ENCODE measurements around the gene RANBP2. TPM values are rescaled to one million over a fixed set of nuclear protein-coding genes. Genes with fewer than 3 reads are reported as not detected.
"Not testable (repeated sequence)": the region's sequence is repeated elsewhere in the genome, so short reads cannot be mapped to it uniquely, and the experiment has no call there.

RANBP2 gene
- total RNA-seq (10 to 100 TPM; 76.6 to 82.7 TPM), polyA plus RNA-seq (10 to 100 TPM; 13.5 to 15.1 TPM)
- long read RNA-seq, donor 1, partial matches to known transcripts: 36 of 46 reads
- long read RNA-seq, donor 1, other reads (novel, unspliced or antisense): 10 of 46 reads
- long read RNA-seq, donor 2, partial matches to known transcripts: 12 of 17 reads
- long read RNA-seq, donor 2, other reads (novel, unspliced or antisense): 5 of 17 reads

DNA sequence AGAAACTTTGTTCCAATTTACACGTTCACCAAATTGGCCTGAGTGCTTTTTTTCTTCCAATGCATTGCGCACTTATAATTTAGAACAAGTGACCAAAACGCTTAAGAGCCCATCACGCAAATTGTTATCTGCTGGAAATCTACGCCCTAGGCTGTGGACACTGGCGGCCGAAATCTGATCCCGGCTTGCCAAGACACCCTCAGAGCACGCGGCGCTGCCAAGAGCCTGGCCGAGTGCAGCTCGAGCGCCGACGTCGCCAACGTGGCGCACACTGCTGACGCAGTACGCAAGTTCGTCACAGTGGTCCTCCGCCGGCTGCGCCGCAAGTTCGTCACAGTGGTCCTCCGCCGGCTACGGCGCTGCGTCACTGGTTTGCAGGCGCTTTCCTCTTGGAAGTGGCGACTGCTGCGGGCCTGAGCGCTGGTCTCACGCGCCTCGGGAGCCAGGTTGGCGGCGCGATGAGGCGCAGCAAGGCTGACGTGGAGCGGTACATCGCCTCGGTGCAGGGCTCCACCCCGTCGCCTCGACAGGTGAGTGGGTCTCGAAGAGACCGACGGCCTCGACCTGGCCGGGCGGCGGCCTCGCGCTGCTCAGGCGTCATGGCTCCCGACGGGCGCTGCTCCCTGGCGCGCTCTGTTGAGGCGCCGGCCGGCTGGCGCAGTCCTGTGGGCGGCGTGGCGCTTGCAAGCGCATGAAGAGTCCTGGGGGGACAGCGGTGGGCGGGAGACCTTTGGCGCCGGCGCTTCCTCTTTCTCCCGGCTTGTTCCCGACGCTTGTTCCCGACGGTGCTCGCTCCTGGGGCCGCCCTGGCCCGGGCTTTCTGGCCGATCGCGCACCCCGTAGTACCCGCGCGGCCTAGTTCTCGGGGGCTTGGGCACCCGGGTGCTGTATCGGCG lies at the start of gene RANBP2:
Gene RANBP2 (plus strand): TSS at position 334 of the 896 bp plus-strand sequence. CDS start 125 bp downstream, at position 459.
- Histone ChIP-seq H3K27me3 (ENCODE audit: control insufficient read depth in 1 of 2, insufficient read depth in 2 of 2, low read length in 1 of 2) (no peaks in the 10 kb centered on the region), H3K4me3 (ENCODE audit: low read length in 2 of 2) (peak within 1 kb of the TSS; percentile 14 to 78), H3K27ac (ENCODE audit: low read depth in 1 of 2, low read length in 2 of 2) (peak within 1 kb of the TSS; percentile 76 to 93), H3K36me3 (ENCODE audit: control insufficient read depth in 1 of 2, insufficient read depth in 2 of 2, low read length in 1 of 2) (no peaks in the 10 kb centered on the region), H3K9me3 (ENCODE audit: control insufficient read depth, low read length) (no peaks in the 10 kb centered on the region), H3K4me1 (ENCODE audit: control insufficient read depth in 1 of 2, insufficient read depth in 2 of 2, low read length in 2 of 2) (no peaks in the 10 kb centered on the region)
- DNase-seq (peak; percentile 98 to 99), ATAC-seq (ENCODE audit: low FRiP score) (peak; percentile 100)
- WGBS, 2 donors: 0% methylated on average over 96 to 97 of the region's 97 CpGs
- intact Hi-C loops (cut with DNase I): no loop called here

DNA sequence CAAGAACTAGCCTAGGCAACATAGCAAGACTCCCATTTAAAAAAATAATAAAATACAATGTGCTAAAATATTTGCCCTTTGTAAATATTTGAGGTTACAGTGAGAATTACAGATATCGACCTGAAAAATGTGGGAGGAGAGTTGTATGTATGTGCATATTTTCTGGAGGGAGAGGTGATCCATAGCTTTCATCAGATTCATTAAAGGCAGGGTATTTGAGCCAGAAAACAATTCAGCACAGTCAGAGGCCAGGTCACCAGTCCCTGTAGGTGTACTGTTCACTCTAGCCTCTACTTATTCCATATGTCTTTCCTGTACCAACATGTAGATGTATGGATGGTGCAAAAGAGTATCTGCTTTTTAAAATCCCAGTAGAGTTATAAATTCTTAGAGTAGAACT lies 49.0 kb upstream of the RANBP2 start:
- 33 to 69% methylated on average over 1 of the region's 1 CpG for WGBS, 2 donors
- H3K36me3 ChIP-seq (ENCODE audit: control insufficient read depth in 1 of 2, insufficient read depth in 2 of 2, low read length in 1 of 2); H3K27ac ChIP-seq (ENCODE audit: low read depth in 1 of 2, low read length in 2 of 2); H3K9me3 ChIP-seq (ENCODE audit: control insufficient read depth, low read length); H3K4me3 ChIP-seq (ENCODE audit: low read length in 2 of 2); ATAC-seq (ENCODE audit: low FRiP score); H3K4me1 ChIP-seq (ENCODE audit: control insufficient read depth in 1 of 2, insufficient read depth in 2 of 2, low read length in 2 of 2); DNase-seq; intact Hi-C loops (cut with DNase I); H3K27me3 ChIP-seq (ENCODE audit: control insufficient read depth in 1 of 2, insufficient read depth in 2 of 2, low read length in 1 of 2): not testable (repeated sequence)

DNA sequence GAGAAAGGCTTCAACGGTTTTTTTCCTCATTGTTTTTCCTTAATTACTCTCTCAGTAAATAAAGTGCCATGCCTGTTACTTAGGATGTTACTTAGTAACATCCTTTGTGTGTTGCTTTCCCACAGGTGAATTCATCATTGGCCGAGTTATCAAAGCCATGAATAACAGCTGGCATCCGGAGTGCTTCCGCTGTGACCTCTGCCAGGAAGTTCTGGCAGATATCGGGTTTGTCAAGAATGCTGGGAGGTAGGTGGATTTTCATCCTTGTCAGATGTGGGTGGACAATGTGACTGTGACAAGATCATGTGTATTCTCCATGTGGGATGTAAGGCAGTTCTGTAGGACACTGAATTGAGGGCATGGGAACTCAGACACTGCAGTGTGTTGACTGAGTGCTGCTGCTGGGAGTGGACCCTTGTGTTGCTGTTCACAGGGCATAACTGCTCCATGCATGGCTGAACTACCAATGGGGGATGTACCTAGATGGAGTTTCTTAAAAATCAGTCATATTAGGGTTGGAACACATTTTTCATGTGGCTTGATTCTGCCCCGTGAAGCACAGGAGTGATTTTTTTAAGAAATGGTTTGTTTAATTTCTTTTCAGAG lies 47.0 kb upstream of the RANBP2 start:
- ATAC-seq (ENCODE audit: low FRiP score); intact Hi-C loops (cut with DNase I): not testable (repeated sequence)
- WGBS, 2 donors: 83% methylated on average over 1 of the region's 6 CpGs; no CpG with 5 or more reads in 1 of the 2 donors

DNA sequence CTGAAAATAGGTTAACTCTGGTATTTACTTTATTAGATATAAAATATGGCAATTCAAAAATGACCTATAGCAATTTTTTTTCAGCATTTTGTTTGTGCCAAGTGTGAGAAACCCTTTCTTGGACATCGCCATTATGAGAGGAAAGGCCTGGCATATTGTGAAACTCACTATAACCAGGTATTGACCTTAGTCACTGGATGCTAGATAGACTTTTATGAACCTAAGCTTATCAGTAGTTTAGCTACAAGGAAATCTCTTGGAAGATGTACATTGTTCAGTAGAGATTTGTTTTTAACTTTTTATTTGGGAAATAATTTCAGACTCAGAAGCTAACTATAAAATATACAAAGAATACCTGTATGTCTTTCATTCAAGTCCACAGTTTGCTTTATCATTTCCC lies 42.8 kb upstream of the RANBP2 start:
- H3K4me1 ChIP-seq (ENCODE audit: control insufficient read depth in 1 of 2, insufficient read depth in 2 of 2, low read length in 2 of 2); H3K9me3 ChIP-seq (ENCODE audit: control insufficient read depth, low read length); intact Hi-C loops (cut with DNase I); DNase-seq; H3K27ac ChIP-seq (ENCODE audit: low read depth in 1 of 2, low read length in 2 of 2); ATAC-seq (ENCODE audit: low FRiP score); H3K27me3 ChIP-seq (ENCODE audit: control insufficient read depth in 1 of 2, insufficient read depth in 2 of 2, low read length in 1 of 2); H3K4me3 ChIP-seq (ENCODE audit: low read length in 2 of 2); H3K36me3 ChIP-seq (ENCODE audit: control insufficient read depth in 1 of 2, insufficient read depth in 2 of 2, low read length in 1 of 2): not testable (repeated sequence)
- WGBS, 2 donors: 89% methylated on average over 1 of the region's 1 CpG; no CpG with 5 or more reads in 1 of the 2 donors

More for the DNA sequence above, 47.0 kb upstream of the RANBP2 start:
- H3K27me3 ChIP-seq (ENCODE audit: control insufficient read depth in 1 of 2, insufficient read depth in 2 of 2, low read length in 1 of 2); DNase-seq; H3K9me3 ChIP-seq (ENCODE audit: control insufficient read depth, low read length); H3K4me3 ChIP-seq (ENCODE audit: low read length in 2 of 2); H3K27ac ChIP-seq (ENCODE audit: low read depth in 1 of 2, low read length in 2 of 2); H3K36me3 ChIP-seq (ENCODE audit: control insufficient read depth in 1 of 2, insufficient read depth in 2 of 2, low read length in 1 of 2); H3K4me1 ChIP-seq (ENCODE audit: control insufficient read depth in 1 of 2, insufficient read depth in 2 of 2, low read length in 2 of 2): not testable (repeated sequence)

- DNase-seq; H3K4me3 ChIP-seq (ENCODE audit: low read length in 2 of 2); H3K27me3 ChIP-seq (ENCODE audit: control insufficient read depth in 1 of 2, insufficient read depth in 2 of 2, low read length in 1 of 2); ATAC-seq (ENCODE audit: low FRiP score); H3K36me3 ChIP-seq (ENCODE audit: control insufficient read depth in 1 of 2, insufficient read depth in 2 of 2, low read length in 1 of 2); H3K4me1 ChIP-seq (ENCODE audit: control insufficient read depth in 1 of 2, insufficient read depth in 2 of 2, low read length in 2 of 2); H3K27ac ChIP-seq (ENCODE audit: low read depth in 1 of 2, low read length in 2 of 2); H3K9me3 ChIP-seq (ENCODE audit: control insufficient read depth, low read length); intact Hi-C loops (cut with DNase I): not testable (repeated sequence)
- 76 to 79% methylated on average over 4 of the region's 4 CpGs for WGBS, 2 donors
Observed at GRCh38 chr2:108677239-108677744, 42.0 kb upstream of the RANBP2 start.

DNA sequence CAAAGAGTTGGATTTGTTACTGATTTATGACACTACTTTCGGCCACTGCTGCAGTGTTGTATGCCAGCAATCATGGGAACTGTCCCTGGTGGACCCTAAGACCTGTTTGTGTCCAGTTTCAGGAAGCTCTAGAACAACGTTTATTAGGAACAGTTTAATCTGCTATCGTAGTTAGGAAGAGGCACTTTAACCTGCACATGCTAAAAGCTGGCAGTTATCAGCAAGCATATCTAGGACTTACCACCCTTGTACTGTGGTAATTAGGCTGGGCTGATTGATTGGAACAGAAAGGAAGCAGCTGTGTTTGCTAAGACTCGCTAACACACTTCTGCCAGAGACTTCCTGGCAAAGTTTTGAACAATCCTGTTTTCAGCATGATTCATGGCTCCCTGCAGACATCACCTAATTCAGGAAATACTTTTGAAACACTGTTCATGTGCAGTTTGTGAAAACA lies 41.1 kb upstream of the RANBP2 start:
- H3K27me3 ChIP-seq (ENCODE audit: control insufficient read depth in 1 of 2, insufficient read depth in 2 of 2, low read length in 1 of 2); H3K4me1 ChIP-seq (ENCODE audit: control insufficient read depth in 1 of 2, insufficient read depth in 2 of 2, low read length in 2 of 2); H3K9me3 ChIP-seq (ENCODE audit: control insufficient read depth, low read length); DNase-seq; H3K4me3 ChIP-seq (ENCODE audit: low read length in 2 of 2); H3K36me3 ChIP-seq (ENCODE audit: control insufficient read depth in 1 of 2, insufficient read depth in 2 of 2, low read length in 1 of 2); intact Hi-C loops (cut with DNase I): not testable (repeated sequence)
- H3K27ac ChIP-seq (ENCODE audit: low read depth in 1 of 2, low read length in 2 of 2): peak overlapping the region in 1 of 2 donors; percentile 53
- ATAC-seq (ENCODE audit: low FRiP score): peak; percentile 77
- WGBS, 2 donors: 0 to 4% methylated on average over 4 of the region's 4 CpGs

DNA sequence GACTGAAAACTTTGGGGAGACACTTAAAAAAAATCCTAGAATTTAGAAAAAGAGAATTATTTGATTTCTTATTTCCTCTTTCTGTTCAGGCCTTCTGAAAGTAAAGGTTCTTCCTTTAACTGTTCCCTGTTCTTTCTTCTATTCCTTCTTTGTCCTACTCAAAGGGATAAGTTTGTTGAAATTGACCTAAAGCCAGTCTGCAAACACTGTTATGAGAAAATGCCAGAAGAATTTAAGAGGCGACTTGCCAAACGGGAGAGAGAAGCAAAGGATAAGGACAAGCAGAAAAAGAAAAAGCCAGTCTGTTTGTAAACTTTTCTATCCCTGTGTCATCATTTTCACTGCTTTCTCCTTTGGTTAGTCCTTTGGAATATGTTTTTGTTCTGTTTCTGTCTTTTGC lies 38.5 kb upstream of the RANBP2 start:
- DNase-seq; H3K36me3 ChIP-seq (ENCODE audit: control insufficient read depth in 1 of 2, insufficient read depth in 2 of 2, low read length in 1 of 2); ATAC-seq (ENCODE audit: low FRiP score); H3K4me3 ChIP-seq (ENCODE audit: low read length in 2 of 2); H3K9me3 ChIP-seq (ENCODE audit: control insufficient read depth, low read length); H3K27ac ChIP-seq (ENCODE audit: low read depth in 1 of 2, low read length in 2 of 2); H3K27me3 ChIP-seq (ENCODE audit: control insufficient read depth in 1 of 2, insufficient read depth in 2 of 2, low read length in 1 of 2); intact Hi-C loops (cut with DNase I); H3K4me1 ChIP-seq (ENCODE audit: control insufficient read depth in 1 of 2, insufficient read depth in 2 of 2, low read length in 2 of 2): not testable (repeated sequence)
- WGBS, 2 donors: no CpG with 5 or more reads among the region's 2 CpGs

DNA sequence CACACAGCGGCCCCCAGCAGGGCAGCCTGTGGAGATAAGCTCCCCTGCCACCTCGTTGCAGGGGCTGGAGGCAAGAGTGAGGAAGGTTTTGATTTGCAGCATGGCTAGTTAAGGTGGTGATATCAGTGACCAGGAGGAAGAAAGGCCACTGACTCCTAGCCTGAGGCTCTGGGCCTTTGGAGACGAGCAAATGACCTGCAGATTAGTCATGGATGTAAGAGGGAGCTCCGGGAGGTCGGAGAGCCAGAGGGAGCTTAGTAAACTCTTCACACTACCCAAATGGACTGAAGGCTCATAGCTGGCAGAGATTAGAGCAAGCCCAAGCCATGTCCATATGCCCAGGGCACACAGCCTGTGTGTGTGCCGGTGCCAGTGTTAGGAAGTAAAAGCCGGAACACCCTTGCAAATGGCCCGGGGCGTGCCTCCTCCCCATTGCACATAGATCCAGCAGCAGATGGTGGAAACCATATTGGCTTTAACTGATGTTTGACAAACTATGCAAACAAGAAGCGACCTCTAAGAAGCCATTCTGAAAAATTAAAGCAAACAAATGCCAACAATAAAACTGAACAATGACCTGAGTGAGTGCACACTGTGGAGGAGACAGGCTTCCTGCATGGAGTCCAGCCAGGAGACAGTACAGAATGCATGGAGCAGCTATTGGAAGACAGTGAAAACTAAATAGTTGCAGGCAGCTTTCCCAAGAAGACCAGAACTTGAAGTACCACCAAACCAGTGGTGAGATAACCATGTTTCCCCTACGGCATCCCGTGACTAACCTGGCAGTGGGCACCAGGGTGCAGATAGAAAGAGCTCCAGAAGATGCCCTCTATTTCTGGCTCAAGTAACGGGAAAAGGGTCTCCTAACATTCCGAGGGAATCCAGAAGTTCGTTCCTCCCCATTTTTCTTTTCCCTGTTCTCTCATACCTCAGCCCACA lies 30.2 kb upstream of the RANBP2 start:
- H3K36me3 ChIP-seq (ENCODE audit: control insufficient read depth in 1 of 2, insufficient read depth in 2 of 2, low read length in 1 of 2); H3K9me3 ChIP-seq (ENCODE audit: control insufficient read depth, low read length); H3K4me3 ChIP-seq (ENCODE audit: low read length in 2 of 2); DNase-seq; H3K27me3 ChIP-seq (ENCODE audit: control insufficient read depth in 1 of 2, insufficient read depth in 2 of 2, low read length in 1 of 2); H3K4me1 ChIP-seq (ENCODE audit: control insufficient read depth in 1 of 2, insufficient read depth in 2 of 2, low read length in 2 of 2); H3K27ac ChIP-seq (ENCODE audit: low read depth in 1 of 2, low read length in 2 of 2); intact Hi-C loops (cut with DNase I): not testable (repeated sequence)
- WGBS, 2 donors: 29 to 37% methylated on average over 7 to 9 of the region's 15 CpGs
- peak; percentile 29 for ATAC-seq (ENCODE audit: low FRiP score)

Data from aorta (tissue), 5 donors.